Endothelial cell of umbilical vein (primary cell): ENCODE data around the gene SRP68. TPM values are rescaled to one million over a fixed set of nuclear protein-coding genes. Genes with fewer than 3 reads are reported as not detected.

Source experiments
- BruUV-seq: library from RNA; stranded (reverse); fragments of 400-500 nt; replicated peaks from 2 replicates; lab custom pipeline; 2021; lab: Mats Ljungman, UMichigan
- CTCF ChIA-PET: fragments of 300-600, 350-600 bp; sonication (Branson Sonifier 250); formaldehyde crosslinking; loops from one replicate; lab custom pipeline; 2021; ENCODE audit warnings: antibody characterized with exemption, inconsistent platforms; lab: Charles Lee
- POLR2A ChIA-PET: fragments of 300-600, 350-600 bp; sonication (Branson Sonifier 250); formaldehyde crosslinking; loops from one replicate; lab custom pipeline; 2021; ENCODE audit warnings: antibody characterized with exemption, inconsistent platforms; lab: Charles Lee
- DNase-seq: peaks from one replicate; pipeline ENCODE4 v3.0.0-alpha.2; 2011; ENCODE audit warnings: low read depth, low spot score
- FAIRE-seq: peaks from 2 replicates; lab custom pipeline; 2011; peaks lifted over from hg19 to GRCh38; lab: Jason Lieb, UNC
- H2AFZ ChIP-seq: 2 replicates; pipeline ENCODE4 v1.6.0; 2012; ENCODE audit warnings: low read depth, low read length, control low read depth, inconsistent platforms
- H3K27ac ChIP-seq: 2 replicates; pipeline ENCODE4 v1.5.1; 2011; ENCODE audit warnings: low read depth, mild to moderate bottlenecking, control low read depth, low read length, moderate library complexity; ENCODE audit not compliant: insufficient read depth
- H3K27me3 ChIP-seq, 2 experiments: 2 replicates each; pipeline versions ENCODE4 v1.6.0 to v1.6.1; 2011; ENCODE audit warnings: low read length in 2 of 2, mixed read lengths in 1 of 2; ENCODE audit not compliant: control insufficient read depth in 2 of 2, insufficient read depth in 2 of 2
- H3K36me3 ChIP-seq, 2 experiments: 2 replicates in 1 of 2; 3 replicates in 1 of 2; pipeline ENCODE4 v1.5.1; 2011; ENCODE audit warnings: low read length in 2 of 2, mild to moderate bottlenecking in 1 of 2, moderate library complexity in 1 of 2; ENCODE audit not compliant: control insufficient read depth in 2 of 2, insufficient read depth in 2 of 2; ENCODE audit errors: extremely low read depth in 1 of 2
- H3K4me1 ChIP-seq: 3 replicates; pipeline ENCODE4 v1.5.1; 2011; ENCODE audit warnings: mild to moderate bottlenecking, low read length; ENCODE audit not compliant: control insufficient read depth, insufficient read depth; ENCODE audit errors: extremely low read depth
- H3K4me2 ChIP-seq: 2 replicates; pipeline ENCODE4 v1.6.1; 2011; ENCODE audit warnings: low read length, control low read depth, mixed read lengths; ENCODE audit not compliant: insufficient read depth
- H3K4me3 ChIP-seq, 3 experiments: fragments of 200-600 bp in 1 of 3; sonication (generic), shearing (Covaris generic) in 1 of 3; replicated peaks in 1 of 3; 2 replicates each; pipeline ENCODE4 v1.5.1; 2011 to 2016; ENCODE audit warnings: control low read depth in 3 of 3, low read length in 3 of 3, mild to moderate bottlenecking in 2 of 3, inconsistent platforms in 1 of 3, low read depth in 1 of 3, moderate library complexity in 1 of 3; ENCODE audit not compliant: insufficient read depth in 1 of 3
- H3K79me2 ChIP-seq: 2 replicates; pipeline ENCODE4 v1.6.0; 2012; ENCODE audit warnings: low read length, inconsistent platforms; ENCODE audit not compliant: control insufficient read depth, insufficient read depth
- H3K9ac ChIP-seq: replicated peaks from 2 replicates; pipeline ENCODE3; 2011; ENCODE audit warnings: low read length, control low read depth; ENCODE audit not compliant: insufficient read depth; ENCODE audit errors: extremely low read depth
- H3K9me1 ChIP-seq: replicated peaks from 3 replicates; pipeline ENCODE4 v1.6.0; 2011; ENCODE audit warnings: mild to moderate bottlenecking, low read length; ENCODE audit not compliant: control insufficient read depth, insufficient read depth; ENCODE audit errors: extremely low read depth
- H3K9me3 ChIP-seq: replicated peaks from 2 replicates; pipeline ENCODE4 v1.5.1; 2012; ENCODE audit warnings: low read length, inconsistent platforms; ENCODE audit not compliant: control insufficient read depth, insufficient read depth
- H4K20me1 ChIP-seq: replicated peaks from 2 replicates; pipeline ENCODE3; 2011; ENCODE audit warnings: mild to moderate bottlenecking, low read length; ENCODE audit not compliant: control insufficient read depth, insufficient read depth; ENCODE audit errors: extremely low read depth
- CTCF ChIP-seq, 2 donors: IDR thresholded peaks; 1 replicate in 1 of 2; 2 replicates in 1 of 2; pipeline ENCODE4 v1.5.1; 2011; ENCODE audit warnings: low read length in 2 of 2, mild to moderate bottlenecking in 2 of 2, moderate library complexity in 2 of 2, control low read depth in 1 of 2, inconsistent platforms in 1 of 2, low read depth in 1 of 2; ENCODE audit not compliant: insufficient read depth in 1 of 2; ENCODE audit errors: extremely low read depth in 1 of 2
- EZH2 ChIP-seq: IDR thresholded peaks from 2 replicates; pipeline ENCODE4 v1.6.1; 2012; ENCODE audit warnings: borderline replicate concordance, low read depth, mild to moderate bottlenecking, moderate library complexity, low read length, inconsistent platforms; ENCODE audit not compliant: severe bottlenecking
- FOS ChIP-seq: IDR thresholded peaks from 2 replicates; pipeline ENCODE4 v1.6.1; 2011; ENCODE audit warnings: mild to moderate bottlenecking, low read length, moderate library complexity, borderline replicate concordance; ENCODE audit not compliant: insufficient read depth
- GATA2 ChIP-seq: IDR thresholded peaks from 2 replicates; pipeline ENCODE4 v1.7.0; 2011; ENCODE audit warnings: low read depth, mild to moderate bottlenecking, moderate library complexity, mixed read lengths, low read length; ENCODE audit not compliant: insufficient read length, insufficient read depth
- JUN ChIP-seq: IDR thresholded peaks from 2 replicates; pipeline ENCODE4 v1.6.1; 2011; ENCODE audit warnings: borderline replicate concordance, low read depth; ENCODE audit not compliant: insufficient read length, insufficient read depth
- MAX ChIP-seq: IDR thresholded peaks from 2 replicates; pipeline ENCODE4 v1.6.1; 2011; ENCODE audit not compliant: insufficient read depth, insufficient read length
- MYC ChIP-seq: IDR thresholded peaks from one replicate; pipeline ENCODE4 v1.6.1; 2011; ENCODE audit warnings: mild to moderate bottlenecking, low read depth, low read length
- POLR2A ChIP-seq: IDR thresholded peaks from 2 replicates; pipeline ENCODE4 v1.6.1; 2012; ENCODE audit warnings: low read depth, mild to moderate bottlenecking, control low read depth, low read length
- POLR2AphosphoS5 ChIP-seq: IDR thresholded peaks from 2 replicates; pipeline ENCODE4 v1.6.1; 2012; ENCODE audit warnings: low read depth, mild to moderate bottlenecking, control low read depth, low read length, moderate library complexity; ENCODE audit not compliant: insufficient read depth
- dilution Hi-C: fragments of 300-500 bp; cut with MboI; formaldehyde crosslinking; loops from one replicate; pipeline ENCODE4 v1.15.0; 2019; ENCODE audit warnings: low sequenced_read_pairs; ENCODE audit not compliant: extremely low pct_ligation_motif_present
- intact Hi-C: fragments of 100-400 bp; cut with micrococcal nuclease; formaldehyde crosslinking; loops from one replicate; pipeline ENCODE4 v1.10.0; 2022
- polyA plus RNA-seq, 4 experiments: library from polyadenylated mRNA; depleted of rRNA in 3 of 4; stranded (reverse) in 3 of 4; unstranded in 1 of 4; fragments of >200 nt; gene quantifications; 2 replicates each; pipeline versions ENCODE4 v1.2.1 to v1.2.3, GENCODE V29; 2011 to 2012; ENCODE audit warnings: missing spikeins in 1 of 4
- total RNA-seq: library from RNA; stranded (reverse); gene quantifications from 2 replicates; pipeline ENCODE4 v1.2.3, GENCODE V29; 2021

Gene SRP68
- total and polyA plus RNA-seq, 2 donors (not counting 3 experiments of a cell fraction or from before 2014, with no cell fraction given), result 64.6 to 81.7 TPM

GRCh38 chr17:76087531-76087930 lies 15.2 kb upstream of the SRP68 start:
- no peak overlapping the region for H3K4me2 ChIP-seq
- peaks cover 10% of the 10 kb centered on the region for H3K4me1 ChIP-seq
- no peaks in the 10 kb centered on the region for H3K9me3 ChIP-seq
- DNase-seq, result no peak
- H4K20me1 ChIP-seq, result no peaks in the 10 kb centered on the region
- BruUV-seq, result no TSS peak
- peaks cover 4 to 76% of the 10 kb centered on the region in 2 experiments for H3K36me3 ChIP-seq
- H3K9me1 ChIP-seq, result no peaks in the 10 kb centered on the region
- ChIA-PET CTCF (no interaction called here), POLR2A (no interaction called here)
- intact Hi-C loops, result no loop called here
- H3K79me2 ChIP-seq, result no peaks in the 10 kb centered on the region
- no peak overlapping the region for H2AFZ ChIP-seq
- no peak overlapping the region for H3K9ac ChIP-seq
- TF ChIP-seq CTCF (IDR thresholded peaks at IDR 0.05; ENCODE audit: extremely low read depth in 1 of 2, insufficient read depth in 1 of 2, low read depth in 1 of 2, low read length in 2 of 2), result no peak
- no peak for TF ChIP-seq MYC
- no peak for TF ChIP-seq JUN
- TF ChIP-seq MAX, result no peak
- no peak for TF ChIP-seq FOS
- TF ChIP-seq POLR2AphosphoS5, result no peak
- TF ChIP-seq POLR2A, result no peak
- no peak for TF ChIP-seq GATA2
- no peak for TF ChIP-seq EZH2
- no peak overlapping the region for H3K27ac ChIP-seq
- FAIRE-seq, result no peak
- no peaks in the 10 kb centered on the region for H3K27me3 ChIP-seq
- no peak overlapping the region for H3K4me3 ChIP-seq
- dilution Hi-C loops, result no loop called here
